HepG2 (cell line): ENCODE results near the gene APLNR. TPM values are rescaled to one million over a fixed set of nuclear protein-coding genes. Genes with fewer than 3 reads are reported as not detected.
A peak's percentile ranks its signal among the peaks of the same experiment; 100 is the strongest.

Experiments used
- MAFF ChIP-seq: IDR thresholded peaks from 2 replicates; pipeline ENCODE4 v1.6.1; 2011; ENCODE audit warnings: low read depth, low read length, improper control_type of control experiment
- RAD21 ChIP-seq: fragments of 450-650 bp; formaldehyde crosslinking; IDR thresholded peaks from 2 replicates; pipeline ENCODE4 v1.5.0; 2020; ENCODE audit warnings: mild to moderate bottlenecking
- TMF1 ChIP-seq: sonication (generic); formaldehyde crosslinking; IDR thresholded peaks from 2 replicates; pipeline ENCODE4 v1.8.1; 2022; ENCODE audit warnings: low read depth, missing genetic modification reagents
- polyA plus RNA-seq, 8 experiments: library from polyadenylated mRNA; depleted of rRNA in 3 of 8; stranded (reverse) in 7 of 8; unstranded in 1 of 8; fragments of >200 nt; fragmentation: Illumina TruSeq in 4 of 8; extraction: Trizol in 4 of 8; gene quantifications; 2 replicates each; pipeline versions ENCODE4 v1.2.1 to v1.2.3, GENCODE V29; 2011 to 2016; ENCODE audit warnings: low read depth in 4 of 8, missing spikeins in 1 of 8, mixed read lengths in 1 of 8; ENCODE audit not compliant: insufficient read depth in 1 of 8
- total RNA-seq, 5 experiments: library from RNA; depleted of rRNA; stranded (reverse); fragments of >200 nt; fragmentation: Illumina TruSeq; extraction: Trizol; gene quantifications; 2 replicates each; pipeline ENCODE4 v1.2.3, GENCODE V29; 2016; ENCODE audit warnings: low read depth in 1 of 5
- TF ChIP-seq, protein P1 (sequence below): IDR thresholded peaks from 2 replicates; pipeline ENCODE4 v1.6.1; 2012; ENCODE audit warnings: inconsistent platforms
- TF ChIP-seq, protein P2 (sequence below): sonication (generic); formaldehyde crosslinking; IDR thresholded peaks from 2 replicates; pipeline ENCODE4 v1.4.0; 2020; ENCODE audit warnings: mild to moderate bottlenecking, missing genetic modification reagents
- TF ChIP-seq, protein P3 (sequence below): sonication (generic); formaldehyde crosslinking; IDR thresholded peaks from 2 replicates; pipeline ENCODE4 v1.4.0; 2020; ENCODE audit warnings: missing genetic modification reagents
- TF ChIP-seq, protein P4 (sequence below): sonication (generic); formaldehyde crosslinking; IDR thresholded peaks from 2 replicates; pipeline ENCODE4 v1.5.1; 2020; ENCODE audit warnings: mild to moderate bottlenecking, missing genetic modification reagents, moderate library complexity
- TF ChIP-seq, protein P5 (sequence below): sonication (generic); formaldehyde crosslinking; IDR thresholded peaks from 2 replicates; pipeline ENCODE4 v1.8.1; 2022; ENCODE audit warnings: mild to moderate bottlenecking, missing genetic modification reagents

The APLNR gene
- total and polyA plus RNA-seq, 2 of the 13 experiments (the other 11 are each of a cell fraction or from before 2014, with no cell fraction given): not detected

DNA sequence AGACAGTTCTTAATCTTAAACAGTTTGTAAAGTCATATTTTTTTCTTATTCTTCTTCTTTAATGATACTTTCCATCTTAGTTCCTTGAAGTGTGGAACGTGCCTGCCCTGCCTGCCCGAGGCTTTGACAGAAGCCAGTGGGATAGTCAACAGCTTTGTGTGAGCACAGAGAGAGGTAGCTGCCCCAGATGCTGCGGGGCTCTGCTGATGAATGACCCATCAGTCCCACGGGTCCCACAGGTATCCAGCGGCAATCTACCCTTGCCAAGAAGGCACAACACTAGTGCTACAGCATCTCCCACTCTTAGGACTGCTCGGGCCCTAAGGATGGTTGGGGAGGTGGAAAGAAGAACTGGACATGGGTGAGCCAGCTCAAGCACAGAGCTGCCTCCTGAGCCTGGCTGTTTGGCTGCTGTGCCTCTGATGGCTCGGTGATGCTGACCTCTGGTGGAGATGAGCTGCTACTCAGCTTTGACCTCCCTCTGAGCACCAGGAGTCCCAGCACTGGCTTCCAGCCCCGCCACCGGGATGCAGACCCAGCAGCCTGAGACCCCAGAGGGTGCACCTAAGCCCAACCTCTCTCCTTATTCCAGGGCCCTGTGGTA is 11.8 kb upstream of the APLNR start (continued):
- TF ChIP-seq, protein P1, sequence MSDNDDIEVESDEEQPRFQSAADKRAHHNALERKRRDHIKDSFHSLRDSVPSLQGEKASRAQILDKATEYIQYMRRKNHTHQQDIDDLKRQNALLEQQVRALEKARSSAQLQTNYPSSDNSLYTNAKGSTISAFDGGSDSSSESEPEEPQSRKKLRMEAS: no peak
- TF ChIP-seq, protein P2, sequence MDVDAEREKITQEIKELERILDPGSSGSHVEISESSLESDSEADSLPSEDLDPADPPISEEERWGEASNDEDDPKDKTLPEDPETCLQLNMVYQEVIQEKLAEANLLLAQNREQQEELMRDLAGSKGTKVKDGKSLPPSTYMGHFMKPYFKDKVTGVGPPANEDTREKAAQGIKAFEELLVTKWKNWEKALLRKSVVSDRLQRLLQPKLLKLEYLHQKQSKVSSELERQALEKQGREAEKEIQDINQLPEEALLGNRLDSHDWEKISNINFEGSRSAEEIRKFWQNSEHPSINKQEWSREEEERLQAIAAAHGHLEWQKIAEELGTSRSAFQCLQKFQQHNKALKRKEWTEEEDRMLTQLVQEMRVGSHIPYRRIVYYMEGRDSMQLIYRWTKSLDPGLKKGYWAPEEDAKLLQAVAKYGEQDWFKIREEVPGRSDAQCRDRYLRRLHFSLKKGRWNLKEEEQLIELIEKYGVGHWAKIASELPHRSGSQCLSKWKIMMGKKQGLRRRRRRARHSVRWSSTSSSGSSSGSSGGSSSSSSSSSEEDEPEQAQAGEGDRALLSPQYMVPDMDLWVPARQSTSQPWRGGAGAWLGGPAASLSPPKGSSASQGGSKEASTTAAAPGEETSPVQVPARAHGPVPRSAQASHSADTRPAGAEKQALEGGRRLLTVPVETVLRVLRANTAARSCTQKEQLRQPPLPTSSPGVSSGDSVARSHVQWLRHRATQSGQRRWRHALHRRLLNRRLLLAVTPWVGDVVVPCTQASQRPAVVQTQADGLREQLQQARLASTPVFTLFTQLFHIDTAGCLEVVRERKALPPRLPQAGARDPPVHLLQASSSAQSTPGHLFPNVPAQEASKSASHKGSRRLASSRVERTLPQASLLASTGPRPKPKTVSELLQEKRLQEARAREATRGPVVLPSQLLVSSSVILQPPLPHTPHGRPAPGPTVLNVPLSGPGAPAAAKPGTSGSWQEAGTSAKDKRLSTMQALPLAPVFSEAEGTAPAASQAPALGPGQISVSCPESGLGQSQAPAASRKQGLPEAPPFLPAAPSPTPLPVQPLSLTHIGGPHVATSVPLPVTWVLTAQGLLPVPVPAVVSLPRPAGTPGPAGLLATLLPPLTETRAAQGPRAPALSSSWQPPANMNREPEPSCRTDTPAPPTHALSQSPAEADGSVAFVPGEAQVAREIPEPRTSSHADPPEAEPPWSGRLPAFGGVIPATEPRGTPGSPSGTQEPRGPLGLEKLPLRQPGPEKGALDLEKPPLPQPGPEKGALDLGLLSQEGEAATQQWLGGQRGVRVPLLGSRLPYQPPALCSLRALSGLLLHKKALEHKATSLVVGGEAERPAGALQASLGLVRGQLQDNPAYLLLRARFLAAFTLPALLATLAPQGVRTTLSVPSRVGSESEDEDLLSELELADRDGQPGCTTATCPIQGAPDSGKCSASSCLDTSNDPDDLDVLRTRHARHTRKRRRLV: no peak
- TF ChIP-seq RAD21 (CRISPR knock-in tag): peak; percentile 43; the same call in 1 of the 2 replicates
- TF ChIP-seq, protein P3, sequence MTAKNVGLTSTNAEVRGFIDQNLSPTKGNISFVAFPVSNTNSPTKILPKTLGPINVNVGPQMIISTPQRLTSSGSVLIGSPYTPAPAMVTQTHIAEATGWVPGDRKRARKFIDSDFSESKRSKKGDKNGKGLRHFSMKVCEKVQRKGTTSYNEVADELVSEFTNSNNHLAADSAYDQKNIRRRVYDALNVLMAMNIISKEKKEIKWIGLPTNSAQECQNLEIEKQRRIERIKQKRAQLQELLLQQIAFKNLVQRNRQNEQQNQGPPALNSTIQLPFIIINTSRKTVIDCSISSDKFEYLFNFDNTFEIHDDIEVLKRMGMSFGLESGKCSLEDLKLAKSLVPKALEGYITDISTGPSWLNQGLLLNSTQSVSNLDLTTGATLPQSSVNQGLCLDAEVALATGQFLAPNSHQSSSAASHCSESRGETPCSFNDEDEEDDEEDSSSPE (CRISPR knock-in tag): no peak
- no peak for TF ChIP-seq TMF1
- TF ChIP-seq, protein P4, sequence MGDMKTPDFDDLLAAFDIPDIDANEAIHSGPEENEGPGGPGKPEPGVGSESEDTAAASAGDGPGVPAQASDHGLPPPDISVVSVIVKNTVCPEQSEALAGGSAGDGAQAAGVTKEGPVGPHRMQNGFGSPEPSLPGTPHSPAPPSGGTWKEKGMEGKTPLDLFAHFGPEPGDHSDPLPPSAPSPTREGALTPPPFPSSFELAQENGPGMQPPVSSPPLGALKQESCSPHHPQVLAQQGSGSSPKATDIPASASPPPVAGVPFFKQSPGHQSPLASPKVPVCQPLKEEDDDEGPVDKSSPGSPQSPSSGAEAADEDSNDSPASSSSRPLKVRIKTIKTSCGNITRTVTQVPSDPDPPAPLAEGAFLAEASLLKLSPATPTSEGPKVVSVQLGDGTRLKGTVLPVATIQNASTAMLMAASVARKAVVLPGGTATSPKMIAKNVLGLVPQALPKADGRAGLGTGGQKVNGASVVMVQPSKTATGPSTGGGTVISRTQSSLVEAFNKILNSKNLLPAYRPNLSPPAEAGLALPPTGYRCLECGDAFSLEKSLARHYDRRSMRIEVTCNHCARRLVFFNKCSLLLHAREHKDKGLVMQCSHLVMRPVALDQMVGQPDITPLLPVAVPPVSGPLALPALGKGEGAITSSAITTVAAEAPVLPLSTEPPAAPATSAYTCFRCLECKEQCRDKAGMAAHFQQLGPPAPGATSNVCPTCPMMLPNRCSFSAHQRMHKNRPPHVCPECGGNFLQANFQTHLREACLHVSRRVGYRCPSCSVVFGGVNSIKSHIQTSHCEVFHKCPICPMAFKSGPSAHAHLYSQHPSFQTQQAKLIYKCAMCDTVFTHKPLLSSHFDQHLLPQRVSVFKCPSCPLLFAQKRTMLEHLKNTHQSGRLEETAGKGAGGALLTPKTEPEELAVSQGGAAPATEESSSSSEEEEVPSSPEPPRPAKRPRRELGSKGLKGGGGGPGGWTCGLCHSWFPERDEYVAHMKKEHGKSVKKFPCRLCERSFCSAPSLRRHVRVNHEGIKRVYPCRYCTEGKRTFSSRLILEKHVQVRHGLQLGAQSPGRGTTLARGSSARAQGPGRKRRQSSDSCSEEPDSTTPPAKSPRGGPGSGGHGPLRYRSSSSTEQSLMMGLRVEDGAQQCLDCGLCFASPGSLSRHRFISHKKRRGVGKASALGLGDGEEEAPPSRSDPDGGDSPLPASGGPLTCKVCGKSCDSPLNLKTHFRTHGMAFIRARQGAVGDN (CRISPR knock-in tag): peak; percentile 30
- TF ChIP-seq, protein P5, sequence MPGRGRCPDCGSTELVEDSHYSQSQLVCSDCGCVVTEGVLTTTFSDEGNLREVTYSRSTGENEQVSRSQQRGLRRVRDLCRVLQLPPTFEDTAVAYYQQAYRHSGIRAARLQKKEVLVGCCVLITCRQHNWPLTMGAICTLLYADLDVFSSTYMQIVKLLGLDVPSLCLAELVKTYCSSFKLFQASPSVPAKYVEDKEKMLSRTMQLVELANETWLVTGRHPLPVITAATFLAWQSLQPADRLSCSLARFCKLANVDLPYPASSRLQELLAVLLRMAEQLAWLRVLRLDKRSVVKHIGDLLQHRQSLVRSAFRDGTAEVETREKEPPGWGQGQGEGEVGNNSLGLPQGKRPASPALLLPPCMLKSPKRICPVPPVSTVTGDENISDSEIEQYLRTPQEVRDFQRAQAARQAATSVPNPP: no peak
- TF ChIP-seq MAFF: no peak
